ENCODE measurements around the gene ATN1. TPM values are rescaled to one million over a fixed set of nuclear protein-coding genes. Genes with fewer than 3 reads are reported as not detected.

Gene ATN1
- total RNA-seq, 1 experiment from 2014 or later = 82.3 TPM

DNA sequence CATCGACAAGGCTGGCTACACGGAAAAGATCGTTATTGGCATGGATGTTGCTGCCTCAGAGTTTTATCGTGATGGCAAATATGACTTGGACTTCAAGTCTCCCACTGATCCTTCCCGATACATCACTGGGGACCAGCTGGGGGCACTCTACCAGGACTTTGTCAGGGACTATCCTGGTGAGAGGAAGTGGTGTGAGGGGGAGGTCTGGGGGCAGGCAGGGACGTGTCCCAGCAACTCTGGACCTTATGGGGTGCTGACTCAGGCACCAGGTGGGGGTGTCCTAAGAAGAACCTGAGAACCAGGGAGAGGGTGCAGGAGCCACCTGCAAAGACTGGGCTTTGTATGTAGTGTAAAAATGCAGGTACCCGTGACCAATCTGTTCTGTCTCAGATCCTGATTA, 8.2 kb upstream of the ATN1 start:
- no TSS peak for BruUV-seq (replicated peaks)
- H3K27me3 ChIP-seq (ENCODE audit: control insufficient read depth, insufficient read depth, low read length) = no peaks in the 10 kb centered on the region
- intact Hi-C loops (cut with micrococcal nuclease; ENCODE audit: unreplicated experiment) = no loop called here
- no peak overlapping the region for H3K4me3 ChIP-seq (ENCODE audit: low read depth in 2 of 2, low read length in 2 of 2)
- no peak overlapping the region for H3K27ac ChIP-seq (ENCODE audit: low read length)
- no peak for ATAC-seq
- H3K4me1 ChIP-seq (ENCODE audit: control insufficient read depth, insufficient read depth, low read length) = peaks cover 3% of the 10 kb centered on the region
- no peaks in the 10 kb centered on the region for H3K9me3 ChIP-seq (ENCODE audit: control insufficient read depth, insufficient read depth, low read depth, low read length)
- ChIA-PET POLR2A (interaction anchor here (0.6 kb wide), 1 partner anchor 9 kb away, joined by 4 read pairs; no protein-coding TSS in a partner anchor), CTCF (no interaction called here)
- TF ChIP-seq, protein P1, sequence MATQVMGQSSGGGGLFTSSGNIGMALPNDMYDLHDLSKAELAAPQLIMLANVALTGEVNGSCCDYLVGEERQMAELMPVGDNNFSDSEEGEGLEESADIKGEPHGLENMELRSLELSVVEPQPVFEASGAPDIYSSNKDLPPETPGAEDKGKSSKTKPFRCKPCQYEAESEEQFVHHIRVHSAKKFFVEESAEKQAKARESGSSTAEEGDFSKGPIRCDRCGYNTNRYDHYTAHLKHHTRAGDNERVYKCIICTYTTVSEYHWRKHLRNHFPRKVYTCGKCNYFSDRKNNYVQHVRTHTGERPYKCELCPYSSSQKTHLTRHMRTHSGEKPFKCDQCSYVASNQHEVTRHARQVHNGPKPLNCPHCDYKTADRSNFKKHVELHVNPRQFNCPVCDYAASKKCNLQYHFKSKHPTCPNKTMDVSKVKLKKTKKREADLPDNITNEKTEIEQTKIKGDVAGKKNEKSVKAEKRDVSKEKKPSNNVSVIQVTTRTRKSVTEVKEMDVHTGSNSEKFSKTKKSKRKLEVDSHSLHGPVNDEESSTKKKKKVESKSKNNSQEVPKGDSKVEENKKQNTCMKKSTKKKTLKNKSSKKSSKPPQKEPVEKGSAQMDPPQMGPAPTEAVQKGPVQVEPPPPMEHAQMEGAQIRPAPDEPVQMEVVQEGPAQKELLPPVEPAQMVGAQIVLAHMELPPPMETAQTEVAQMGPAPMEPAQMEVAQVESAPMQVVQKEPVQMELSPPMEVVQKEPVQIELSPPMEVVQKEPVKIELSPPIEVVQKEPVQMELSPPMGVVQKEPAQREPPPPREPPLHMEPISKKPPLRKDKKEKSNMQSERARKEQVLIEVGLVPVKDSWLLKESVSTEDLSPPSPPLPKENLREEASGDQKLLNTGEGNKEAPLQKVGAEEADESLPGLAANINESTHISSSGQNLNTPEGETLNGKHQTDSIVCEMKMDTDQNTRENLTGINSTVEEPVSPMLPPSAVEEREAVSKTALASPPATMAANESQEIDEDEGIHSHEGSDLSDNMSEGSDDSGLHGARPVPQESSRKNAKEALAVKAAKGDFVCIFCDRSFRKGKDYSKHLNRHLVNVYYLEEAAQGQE (IDR thresholded peaks at IDR 0.05; ENCODE audit: insufficient read depth in 1 of 2, low read depth in 2 of 2, low read length in 1 of 2) = no peak
- TF ChIP-seq SIN3A (IDR thresholded peaks at IDR 0.05; ENCODE audit: borderline replicate concordance, insufficient read depth, low read depth, low read length) (no peak), POLR2AphosphoS5 (IDR thresholded peaks at IDR 0.05; ENCODE audit: low read depth, low read length) (no peak), TCF7L2 (IDR thresholded peaks at IDR 0.05; ENCODE audit: low read depth, low read length) (no peak)
- TF ChIP-seq, protein P2, sequence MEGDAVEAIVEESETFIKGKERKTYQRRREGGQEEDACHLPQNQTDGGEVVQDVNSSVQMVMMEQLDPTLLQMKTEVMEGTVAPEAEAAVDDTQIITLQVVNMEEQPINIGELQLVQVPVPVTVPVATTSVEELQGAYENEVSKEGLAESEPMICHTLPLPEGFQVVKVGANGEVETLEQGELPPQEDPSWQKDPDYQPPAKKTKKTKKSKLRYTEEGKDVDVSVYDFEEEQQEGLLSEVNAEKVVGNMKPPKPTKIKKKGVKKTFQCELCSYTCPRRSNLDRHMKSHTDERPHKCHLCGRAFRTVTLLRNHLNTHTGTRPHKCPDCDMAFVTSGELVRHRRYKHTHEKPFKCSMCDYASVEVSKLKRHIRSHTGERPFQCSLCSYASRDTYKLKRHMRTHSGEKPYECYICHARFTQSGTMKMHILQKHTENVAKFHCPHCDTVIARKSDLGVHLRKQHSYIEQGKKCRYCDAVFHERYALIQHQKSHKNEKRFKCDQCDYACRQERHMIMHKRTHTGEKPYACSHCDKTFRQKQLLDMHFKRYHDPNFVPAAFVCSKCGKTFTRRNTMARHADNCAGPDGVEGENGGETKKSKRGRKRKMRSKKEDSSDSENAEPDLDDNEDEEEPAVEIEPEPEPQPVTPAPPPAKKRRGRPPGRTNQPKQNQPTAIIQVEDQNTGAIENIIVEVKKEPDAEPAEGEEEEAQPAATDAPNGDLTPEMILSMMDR (IDR thresholded peaks at IDR 0.05) = no peak
- in situ Hi-C loops (cut with HindIII; ENCODE audit: low pct_unique_long_range_greater_than_20kb, low sequenced_read_pairs) = no loop called here
- no peaks in the 10 kb centered on the region; the same call in 1 of the 2 replicates for H3K36me3 ChIP-seq (ENCODE audit: control insufficient read depth, insufficient read depth, low read length)
- DNase-seq (ENCODE audit: low read depth, low spot score) = no peak

DNA sequence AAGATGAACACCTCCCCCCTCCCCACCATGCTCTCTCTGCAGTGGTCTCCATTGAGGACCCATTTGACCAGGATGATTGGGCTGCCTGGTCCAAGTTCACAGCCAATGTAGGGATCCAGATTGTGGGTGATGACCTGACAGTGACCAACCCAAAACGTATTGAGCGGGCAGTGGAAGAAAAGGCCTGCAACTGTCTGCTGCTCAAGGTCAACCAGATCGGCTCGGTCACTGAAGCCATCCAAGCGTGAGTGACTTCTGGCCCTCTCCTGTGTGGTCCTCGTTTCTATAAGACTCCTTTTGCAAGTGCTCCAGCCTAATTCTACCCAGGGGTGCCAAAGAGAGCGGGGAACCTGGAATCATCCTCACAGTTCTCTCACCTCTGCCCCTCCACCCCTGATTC, 6.2 kb upstream of the ATN1 start:
- no peaks in the 10 kb centered on the region for H3K36me3 ChIP-seq (ENCODE audit: control insufficient read depth, insufficient read depth, low read length)
- intact Hi-C loops (cut with micrococcal nuclease; ENCODE audit: unreplicated experiment) (no loop called here), in situ Hi-C loops (cut with HindIII; ENCODE audit: low pct_unique_long_range_greater_than_20kb, low sequenced_read_pairs) (no loop called here)
- POLR2A ChIA-PET = no interaction called here
- no peaks in the 10 kb centered on the region for H3K9me3 ChIP-seq (ENCODE audit: control insufficient read depth, insufficient read depth, low read depth, low read length)
- CTCF ChIA-PET = no interaction called here
- H3K27ac ChIP-seq (ENCODE audit: low read length) = no peak overlapping the region
- BruUV-seq (replicated peaks) = no TSS peak
- no peak for DNase-seq (ENCODE audit: low read depth, low spot score)
- no peak for ATAC-seq
- peaks cover 20% of the 10 kb centered on the region for H3K4me1 ChIP-seq (ENCODE audit: control insufficient read depth, insufficient read depth, low read length)
- no peaks in the 10 kb centered on the region for H3K27me3 ChIP-seq (ENCODE audit: control insufficient read depth, insufficient read depth, low read length)
- TF ChIP-seq POLR2AphosphoS5 (IDR thresholded peaks at IDR 0.05; ENCODE audit: low read depth, low read length) (no peak), SIN3A (IDR thresholded peaks at IDR 0.05; ENCODE audit: borderline replicate concordance, insufficient read depth, low read depth, low read length) (no peak), TCF7L2 (IDR thresholded peaks at IDR 0.05; ENCODE audit: low read depth, low read length) (no peak)
- TF ChIP-seq, protein P2 (IDR thresholded peaks at IDR 0.05) = no peak
- TF ChIP-seq, protein P1 (IDR thresholded peaks at IDR 0.05; ENCODE audit: insufficient read depth in 1 of 2, low read depth in 2 of 2, low read length in 1 of 2) = no peak
- H3K4me3 ChIP-seq (ENCODE audit: low read depth in 2 of 2, low read length in 2 of 2) = no peak overlapping the region

All from Panc1 (cell line).